GM12878 (cell line): ENCODE results near the gene GSTO1. TPM values are rescaled to one million over a fixed set of nuclear protein-coding genes. Genes with fewer than 3 reads are reported as not detected.

Source experiments
- ATAC-seq: fragments of 200-7000 bp; cut with Tn5 transposase; 3 replicates; pipeline ENCODE4 v1.9.1; 2020; ENCODE audit warnings: mild to moderate bottlenecking, moderate library complexity
- BruUV-seq: library from RNA; stranded (reverse); fragments of 400-500 nt; replicated peaks from 2 replicates; lab custom pipeline; 2021; lab: Mats Ljungman, UMichigan
- CTCF ChIA-PET: fragments of 300-600 bp; sonication (Branson Sonifier 250); formaldehyde crosslinking; extraction: SDS; loops from one replicate; lab custom pipeline; 2021; ENCODE audit warnings: inconsistent platforms; lab: Yijun Ruan, JAX
- POLR2A ChIA-PET: fragments of 350-600 bp; formaldehyde crosslinking; extraction: SDS; loops from one replicate; lab custom pipeline; 2021; ENCODE audit warnings: inconsistent platforms; lab: Charles Lee
- RAD21 ChIA-PET: fragments of 300-600 bp; sonication (Branson Sonifier 250); formaldehyde crosslinking; loops from one replicate; lab custom pipeline; 2023; ENCODE audit warnings: antibody characterized with exemption; ENCODE audit not compliant: unreplicated experiment; lab: Charles Lee
- SMC1A ChIA-PET: fragments of 300-600 bp; sonication (Branson Sonifier 250); formaldehyde crosslinking; loops from one replicate; lab custom pipeline; 2023; ENCODE audit not compliant: unreplicated experiment, uncharacterized antibody; lab: Charles Lee
- DNase-seq: peaks from one replicate; pipeline ENCODE4 v3.0.0-alpha.2; 2011; ENCODE audit warnings: low read depth, low spot score
- FAIRE-seq: peaks from 3 replicates; lab custom pipeline; 2011; peaks lifted over from hg19 to GRCh38; lab: Jason Lieb, UNC
- H2AFZ ChIP-seq: 2 replicates; pipeline ENCODE4 v1.6.0; 2011; ENCODE audit warnings: low read depth, low read length, control low read depth; ENCODE audit not compliant: control insufficient read depth
- H3K27ac ChIP-seq: 2 replicates; pipeline ENCODE4 v1.5.1; 2011; ENCODE audit warnings: control low read depth; ENCODE audit not compliant: control insufficient read depth, insufficient read depth
- H3K27me3 ChIP-seq, 2 experiments: replicated peaks in 1 of 2; 2 replicates each; pipeline versions ENCODE4 v1.6.0 to v1.6.1; 2011; ENCODE audit warnings: low read length in 1 of 2; ENCODE audit not compliant: control insufficient read depth in 2 of 2, insufficient read depth in 2 of 2
- H3K36me3 ChIP-seq, 2 experiments: 2 replicates each; pipeline ENCODE4 v1.5.1; 2011; ENCODE audit warnings: low read length in 1 of 2; ENCODE audit not compliant: control insufficient read depth in 2 of 2, insufficient read depth in 2 of 2
- H3K4me1 ChIP-seq: 2 replicates; pipeline ENCODE4 v1.6.1; 2011; ENCODE audit warnings: mild to moderate bottlenecking, low read length, moderate library complexity, mixed read lengths; ENCODE audit not compliant: control insufficient read depth, insufficient read depth
- H3K4me2 ChIP-seq: 2 replicates; pipeline ENCODE4 v1.6.0; 2011; ENCODE audit warnings: control low read depth; ENCODE audit not compliant: control insufficient read depth, insufficient read depth
- H3K4me3 ChIP-seq: fragments of 200-600 bp; sonication (generic); 2 replicates; pipeline ENCODE4 v1.5.1; 2016
- H3K79me2 ChIP-seq: 2 replicates; pipeline ENCODE4 v1.6.0; 2011; ENCODE audit warnings: low read length; ENCODE audit not compliant: control insufficient read depth, insufficient read depth
- H3K9ac ChIP-seq: 2 replicates; pipeline ENCODE4 v1.8.0; 2011; ENCODE audit warnings: low read length, control low read depth, mixed read lengths; ENCODE audit not compliant: control insufficient read depth, insufficient read depth
- H3K9me3 ChIP-seq: replicated peaks from 3 replicates; pipeline ENCODE4 v1.5.1; 2011; ENCODE audit warnings: mild to moderate bottlenecking, low read length; ENCODE audit not compliant: control insufficient read depth, insufficient read depth
- H4K20me1 ChIP-seq: 2 replicates; pipeline ENCODE4 v1.6.0; 2011; ENCODE audit not compliant: control insufficient read depth, insufficient read depth
- CHD1 ChIP-seq: IDR thresholded peaks from 2 replicates; pipeline ENCODE4 v1.6.1; 2012; ENCODE audit warnings: low read depth, low read length, improper control_type of control experiment
- CHD4 ChIP-seq: fragments of 200-600 bp; sonication (generic); IDR thresholded peaks from 2 replicates; pipeline ENCODE4 v1.6.1; 2016; ENCODE audit warnings: mild to moderate bottlenecking
- DPF2 ChIP-seq: fragments of 450-650 bp; IDR thresholded peaks from 2 replicates; pipeline ENCODE4 v1.6.1; 2017; ENCODE audit warnings: mild to moderate bottlenecking
- EED ChIP-seq: sonication (generic); IDR thresholded peaks from 2 replicates; pipeline ENCODE4 v1.6.1; 2016; ENCODE audit warnings: antibody characterized with exemption, low read depth
- FOXM1 ChIP-seq: IDR thresholded peaks from 2 replicates; pipeline ENCODE4 v1.6.1; 2012; ENCODE audit warnings: low read depth, mild to moderate bottlenecking, inconsistent platforms, low read length, moderate library complexity
- IKZF1 ChIP-seq: fragments of 450-650 bp; conservative IDR thresholded peaks from 2 replicates; pipeline ENCODE4 v1.6.1; 2017; ENCODE audit warnings: antibody characterized with exemption, mild to moderate bottlenecking
- KLF5 ChIP-seq: fragments of 450-650 bp; IDR thresholded peaks from 2 replicates; pipeline ENCODE4 v1.6.1; 2014; ENCODE audit warnings: mild to moderate bottlenecking; ENCODE audit not compliant: partially characterized antibody
- POLR2AphosphoS2 ChIP-seq: IDR thresholded peaks from 2 replicates; pipeline ENCODE4 v1.6.1; 2011; ENCODE audit warnings: low read depth, mild to moderate bottlenecking, low read length, improper control_type of control experiment, moderate library complexity
- RELA ChIP-seq: fragments of 450-650 bp; IDR thresholded peaks from 2 replicates; pipeline ENCODE4 v1.8.0; 2014; ENCODE audit warnings: borderline replicate concordance; ENCODE audit not compliant: partially characterized antibody
- SMARCA5 ChIP-seq: fragments of 450-650 bp; IDR thresholded peaks from 2 replicates; pipeline ENCODE4 v1.6.1; 2017; ENCODE audit warnings: mild to moderate bottlenecking
- TAF1 ChIP-seq: IDR thresholded peaks from 2 replicates; pipeline ENCODE4 v1.6.1; 2011; ENCODE audit warnings: mild to moderate bottlenecking, low read depth, low read length, borderline replicate concordance
- TCF12 ChIP-seq: IDR thresholded peaks from 2 replicates; pipeline ENCODE4 v1.6.1; 2011; ENCODE audit warnings: low read depth, mild to moderate bottlenecking, low read length
- WGBS: methylation state at CpG from one replicate; pipeline ENCODE4 v1.1.6; 2016; ENCODE audit warnings: low lambda C conversion rate; ENCODE audit not compliant: insufficient replicate concordance, insufficient coverage; ENCODE audit errors: missing lambda C conversion rate; 5-methylcytosine and 5-hydroxymethylcytosine counted together
- in situ Hi-C: fragments of 300-500 bp; cut with MboI; formaldehyde crosslinking; loops from 9 replicates; pipeline ENCODE4 v1.14.3; 2018; ENCODE audit warnings: mixed read lengths
- intact Hi-C: fragments of 100-400 bp; cut with micrococcal nuclease; formaldehyde crosslinking; loops from one replicate; pipeline ENCODE4 v1.14.2; 2022; ENCODE audit not compliant: unreplicated experiment
- polyA plus RNA-seq, 11 experiments: library from polyadenylated mRNA; depleted of rRNA in 4 of 11; unstranded in 6 of 11; stranded (reverse) in 5 of 11; fragments of >200 nt; fragmentation: Nextera tagmentation in 4 of 11; fragmentation: Illumina TruSeq in 1 of 11; extraction: Ambion mirVana in 4 of 11; extraction: Trizol in 1 of 11; gene quantifications; 1 replicate in 1 of 11; 2 replicates in 10 of 11; pipeline versions ENCODE4 v1.2.1 to v1.2.3, GENCODE V29; 2011 to 2016; ENCODE audit warnings: inconsistent platforms in 2 of 11, missing spikeins in 2 of 11, low read depth in 1 of 11
- total RNA-seq, 4 experiments: library from RNA; depleted of rRNA in 3 of 4; stranded (reverse); fragments of >200 nt in 3 of 4; fragmentation: Illumina TruSeq in 1 of 4; extraction: Trizol in 1 of 4; gene quantifications; 2 replicates each; pipeline versions ENCODE4 v1.2.1 to v1.2.3, GENCODE V29; 2013 to 2021
- TF ChIP-seq, protein P1 (sequence below): fragments of 150-350 bp; IDR thresholded peaks from 2 replicates; pipeline ENCODE4 v1.6.1; 2014; ENCODE audit warnings: mild to moderate bottlenecking, low read depth, low read length
- TF ChIP-seq, protein P2 (sequence below): fragments of 450-650 bp; IDR thresholded peaks from 2 replicates; pipeline ENCODE4 v1.6.1; 2018; ENCODE audit warnings: mild to moderate bottlenecking, low read depth, moderate library complexity; ENCODE audit not compliant: partially characterized antibody
- TF ChIP-seq, protein P3 (sequence below): fragments of 150-350 bp; IDR thresholded peaks from 2 replicates; pipeline ENCODE4 v1.6.1; 2016; ENCODE audit warnings: low read depth, low read length

GSTO1 gene
- total and polyA plus RNA-seq, 10 of the 15 experiments (the other 5 are each of a cell fraction or from before 2014, with no cell fraction given) = 53.1 to 197 (median 112) TPM

DNA sequence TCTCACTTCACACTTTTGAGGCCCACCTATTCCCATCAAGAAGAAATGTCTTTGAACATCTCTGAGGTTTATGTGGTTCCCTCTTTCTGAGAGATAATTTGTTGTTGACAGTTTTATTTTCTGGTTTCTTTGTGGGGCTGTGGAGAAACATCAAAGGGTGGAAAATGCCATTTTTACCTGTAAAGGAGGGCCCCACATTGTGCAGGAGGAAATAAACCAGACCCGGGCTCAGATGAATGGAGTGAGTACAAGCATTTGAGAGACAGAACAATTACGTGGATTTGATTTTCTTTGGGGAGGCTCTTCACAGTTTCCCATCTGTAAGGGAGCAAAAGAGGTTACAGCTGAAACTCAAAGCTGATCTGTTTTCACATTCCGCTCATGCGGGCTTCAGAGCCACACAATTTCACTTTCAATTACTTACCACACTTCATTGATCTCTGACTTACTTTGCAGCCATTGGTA lies 53.8 kb downstream of the GSTO1 start:
- Histone ChIP-seq H3K27me3 (no peaks in the 10 kb centered on the region), H3K4me1 (peaks cover 26% of the 10 kb centered on the region), H3K27ac (peak overlapping the region; percentile 13; the same call in 1 of the 2 replicates), H3K4me3 (peak overlapping the region; percentile 36; the same call in 1 of the 2 replicates), H3K9me3 (no peaks in the 10 kb centered on the region; the same call in 2 of the 3 replicates), H3K79me2 (no peaks in the 10 kb centered on the region), H3K36me3 (peaks cover 2 to 16% of the 10 kb centered on the region in 2 experiments; a peak in 2 of 4 replicates), H3K4me2 (peak overlapping the region; percentile 70), H2AFZ (no peak overlapping the region; the same call in 1 of the 2 replicates), H4K20me1 (no peaks in the 10 kb centered on the region), H3K9ac (no peak overlapping the region)
- CTCF ChIA-PET = interaction anchor here (0.6 to 13.3 kb wide), 8 partner anchors 10 to 419 kb away, joined by 3 to 419 read pairs (median 8); partner anchors contain the start of genes CFAP58 and ITPRIP
- SMC1A ChIA-PET = interaction anchor here (0.6 to 7.3 kb wide), 7 partner anchors 16 to 1257 kb away, joined by 3 to 187 read pairs (median 4); partner anchors contain the start of genes CFAP58 and ITPRIP
- no peak for FAIRE-seq
- DNase-seq = peak; percentile 56
- ATAC-seq = peak; percentile 83
- 4% methylated on average over 4 of the region's 4 CpGs for WGBS
- in situ Hi-C loops (no loop called here), intact Hi-C loops (loop anchor here (2.0 kb wide), 1 partner anchor 28 kb away; no protein-coding TSS in a partner anchor)
- POLR2A ChIA-PET = interaction anchor here (2.3 kb wide), 1 partner anchor 43 kb away, joined by 7 read pairs; no protein-coding TSS in a partner anchor
- BruUV-seq = no TSS peak
- RAD21 ChIA-PET = interaction anchor here (1.5 to 9.0 kb wide), 4 partner anchors 15 to 43 kb away, joined by 3 to 137 read pairs (median 21); partner anchors contain the start of genes CFAP58 and ITPRIP
- TF ChIP-seq EED (peak; percentile 29; the same call in 1 of the 2 replicates), TAF1 (no peak), RELA (no peak), IKZF1 (peak; percentile 62), FOXM1 (0 out of 2 replicates have a peak, but pooled peaks have one; percentile 28), KLF5 (no peak), CHD4 (no peak), CHD1 (no peak), POLR2AphosphoS2 (no peak), SMARCA5 (no peak), TCF12 (no peak), DPF2 (no peak)
- TF ChIP-seq, protein P1, sequence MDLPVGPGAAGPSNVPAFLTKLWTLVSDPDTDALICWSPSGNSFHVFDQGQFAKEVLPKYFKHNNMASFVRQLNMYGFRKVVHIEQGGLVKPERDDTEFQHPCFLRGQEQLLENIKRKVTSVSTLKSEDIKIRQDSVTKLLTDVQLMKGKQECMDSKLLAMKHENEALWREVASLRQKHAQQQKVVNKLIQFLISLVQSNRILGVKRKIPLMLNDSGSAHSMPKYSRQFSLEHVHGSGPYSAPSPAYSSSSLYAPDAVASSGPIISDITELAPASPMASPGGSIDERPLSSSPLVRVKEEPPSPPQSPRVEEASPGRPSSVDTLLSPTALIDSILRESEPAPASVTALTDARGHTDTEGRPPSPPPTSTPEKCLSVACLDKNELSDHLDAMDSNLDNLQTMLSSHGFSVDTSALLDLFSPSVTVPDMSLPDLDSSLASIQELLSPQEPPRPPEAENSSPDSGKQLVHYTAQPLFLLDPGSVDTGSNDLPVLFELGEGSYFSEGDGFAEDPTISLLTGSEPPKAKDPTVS = no peak
- TF ChIP-seq, protein P2, sequence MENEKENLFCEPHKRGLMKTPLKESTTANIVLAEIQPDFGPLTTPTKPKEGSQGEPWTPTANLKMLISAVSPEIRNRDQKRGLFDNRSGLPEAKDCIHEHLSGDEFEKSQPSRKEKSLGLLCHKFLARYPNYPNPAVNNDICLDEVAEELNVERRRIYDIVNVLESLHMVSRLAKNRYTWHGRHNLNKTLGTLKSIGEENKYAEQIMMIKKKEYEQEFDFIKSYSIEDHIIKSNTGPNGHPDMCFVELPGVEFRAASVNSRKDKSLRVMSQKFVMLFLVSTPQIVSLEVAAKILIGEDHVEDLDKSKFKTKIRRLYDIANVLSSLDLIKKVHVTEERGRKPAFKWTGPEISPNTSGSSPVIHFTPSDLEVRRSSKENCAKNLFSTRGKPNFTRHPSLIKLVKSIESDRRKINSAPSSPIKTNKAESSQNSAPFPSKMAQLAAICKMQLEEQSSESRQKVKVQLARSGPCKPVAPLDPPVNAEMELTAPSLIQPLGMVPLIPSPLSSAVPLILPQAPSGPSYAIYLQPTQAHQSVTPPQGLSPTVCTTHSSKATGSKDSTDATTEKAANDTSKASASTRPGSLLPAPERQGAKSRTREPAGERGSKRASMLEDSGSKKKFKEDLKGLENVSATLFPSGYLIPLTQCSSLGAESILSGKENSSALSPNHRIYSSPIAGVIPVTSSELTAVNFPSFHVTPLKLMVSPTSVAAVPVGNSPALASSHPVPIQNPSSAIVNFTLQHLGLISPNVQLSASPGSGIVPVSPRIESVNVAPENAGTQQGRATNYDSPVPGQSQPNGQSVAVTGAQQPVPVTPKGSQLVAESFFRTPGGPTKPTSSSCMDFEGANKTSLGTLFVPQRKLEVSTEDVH = no peak
- TF ChIP-seq, protein P3, sequence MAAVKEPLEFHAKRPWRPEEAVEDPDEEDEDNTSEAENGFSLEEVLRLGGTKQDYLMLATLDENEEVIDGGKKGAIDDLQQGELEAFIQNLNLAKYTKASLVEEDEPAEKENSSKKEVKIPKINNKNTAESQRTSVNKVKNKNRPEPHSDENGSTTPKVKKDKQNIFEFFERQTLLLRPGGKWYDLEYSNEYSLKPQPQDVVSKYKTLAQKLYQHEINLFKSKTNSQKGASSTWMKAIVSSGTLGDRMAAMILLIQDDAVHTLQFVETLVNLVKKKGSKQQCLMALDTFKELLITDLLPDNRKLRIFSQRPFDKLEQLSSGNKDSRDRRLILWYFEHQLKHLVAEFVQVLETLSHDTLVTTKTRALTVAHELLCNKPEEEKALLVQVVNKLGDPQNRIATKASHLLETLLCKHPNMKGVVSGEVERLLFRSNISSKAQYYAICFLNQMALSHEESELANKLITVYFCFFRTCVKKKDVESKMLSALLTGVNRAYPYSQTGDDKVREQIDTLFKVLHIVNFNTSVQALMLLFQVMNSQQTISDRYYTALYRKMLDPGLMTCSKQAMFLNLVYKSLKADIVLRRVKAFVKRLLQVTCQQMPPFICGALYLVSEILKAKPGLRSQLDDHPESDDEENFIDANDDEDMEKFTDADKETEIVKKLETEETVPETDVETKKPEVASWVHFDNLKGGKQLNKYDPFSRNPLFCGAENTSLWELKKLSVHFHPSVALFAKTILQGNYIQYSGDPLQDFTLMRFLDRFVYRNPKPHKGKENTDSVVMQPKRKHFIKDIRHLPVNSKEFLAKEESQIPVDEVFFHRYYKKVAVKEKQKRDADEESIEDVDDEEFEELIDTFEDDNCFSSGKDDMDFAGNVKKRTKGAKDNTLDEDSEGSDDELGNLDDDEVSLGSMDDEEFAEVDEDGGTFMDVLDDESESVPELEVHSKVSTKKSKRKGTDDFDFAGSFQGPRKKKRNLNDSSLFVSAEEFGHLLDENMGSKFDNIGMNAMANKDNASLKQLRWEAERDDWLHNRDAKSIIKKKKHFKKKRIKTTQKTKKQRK = no peak
